Endometrial microvascular endothelial cells (primary cell): Measurements from ENCODE around the gene CEP250. TPM values are rescaled to one million over a fixed set of nuclear protein-coding genes. Genes with fewer than 3 reads are reported as not detected.
"Not testable (repeated sequence)": the region's sequence is repeated elsewhere in the genome, so short reads cannot be mapped to it uniquely, and the experiment has no call there.

ENCODE experiments used
- in situ Hi-C: cut with HindIII; loops from 2 replicates; pipeline ENCODE4 v1.10.0; 2017; ENCODE audit warnings: low sequenced_read_pairs, low pct_unique_long_range_greater_than_20kb; ENCODE audit errors: inconsistent ontology term
- total RNA-seq: library from RNA; depleted of rRNA; stranded (reverse); fragments of >200 nt; gene quantifications from one replicate; pipeline ENCODE4 v1.2.3, GENCODE V29; 2015; ENCODE audit errors: inconsistent ontology term

CEP250 gene
- total RNA-seq, 1 donor from 2014 or later, result 29.5 TPM

- in situ Hi-C loops, result no loop called here
Observed at GRCh38 chr20:35448788-35449373, 6.5 kb upstream of the CEP250 start.

- in situ Hi-C loops, result not testable (repeated sequence)
Observed at GRCh38 chr20:35449855-35450254, 5.5 kb upstream of the CEP250 start.

DNA sequence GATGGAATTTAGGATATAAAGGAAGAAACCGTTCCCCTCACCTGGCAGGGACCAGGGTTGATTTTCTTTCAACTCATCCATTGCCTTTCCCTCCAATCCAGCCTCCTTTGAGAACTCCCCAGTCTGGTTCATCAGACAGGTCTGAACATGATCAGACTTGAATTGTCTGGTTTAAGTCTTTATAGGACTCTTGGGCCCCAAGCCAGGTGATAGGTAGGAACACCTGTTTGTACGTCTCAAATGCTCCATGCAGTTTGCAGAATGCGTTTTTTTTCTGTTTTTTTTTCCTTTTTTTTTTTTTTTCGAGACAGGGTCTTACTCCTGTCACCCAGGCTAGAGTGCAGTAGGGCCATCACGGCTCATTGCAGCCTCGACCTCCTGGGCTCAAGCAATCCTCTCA lies 4.1 kb upstream of the CEP250 start:
- in situ Hi-C loops, result no loop called here

DNA sequence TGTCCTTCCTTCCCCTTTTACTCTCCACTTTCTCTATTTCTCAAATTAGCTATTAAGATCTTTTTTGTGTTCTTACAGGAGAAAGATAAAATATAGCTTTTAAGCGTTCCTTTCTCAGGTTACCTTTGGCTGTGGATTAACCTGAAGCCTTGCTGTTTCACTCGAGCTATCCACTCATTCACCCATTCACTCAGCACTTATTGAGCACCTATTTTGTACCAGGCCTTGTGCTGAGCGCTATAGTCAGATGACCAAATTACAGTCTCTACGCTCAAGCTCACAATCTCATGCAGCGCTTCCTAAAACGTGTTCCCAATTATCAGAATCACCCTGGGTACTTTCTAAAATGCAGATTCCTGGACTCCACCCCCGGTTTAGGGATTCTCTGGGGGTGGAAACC lies 1.8 kb upstream of the CEP250 start:
- in situ Hi-C loops, result no loop called here

- in situ Hi-C loops, result not testable (repeated sequence)
Observed at GRCh38 chr20:35456700-35457099, 1.3 kb downstream of the CEP250 start.

DNA sequence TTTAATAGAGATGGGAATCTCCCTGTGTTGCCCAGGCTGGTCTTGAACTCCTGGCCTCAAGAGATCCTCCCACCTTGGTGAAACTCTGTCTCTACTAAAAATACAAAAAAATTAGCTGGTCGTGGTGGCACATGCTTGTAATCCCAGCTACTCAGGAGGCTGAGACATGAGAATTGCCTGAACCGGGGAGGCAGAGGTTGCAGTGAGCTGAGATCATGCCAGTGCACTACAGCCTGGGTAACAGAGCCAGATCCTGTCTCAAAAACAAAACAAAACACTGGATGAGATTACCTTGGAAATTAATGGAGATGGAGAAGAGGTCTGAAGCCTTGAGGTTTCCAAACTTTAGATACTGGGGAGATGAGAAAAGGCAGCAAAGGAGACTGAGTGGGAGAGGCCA lies 2.1 kb downstream of the CEP250 start:
- in situ Hi-C loops, result not testable (repeated sequence)

GRCh38 chr20:35458388-35458787 lies 3.0 kb downstream of the CEP250 start:
- in situ Hi-C loops, result no loop called here

DNA sequence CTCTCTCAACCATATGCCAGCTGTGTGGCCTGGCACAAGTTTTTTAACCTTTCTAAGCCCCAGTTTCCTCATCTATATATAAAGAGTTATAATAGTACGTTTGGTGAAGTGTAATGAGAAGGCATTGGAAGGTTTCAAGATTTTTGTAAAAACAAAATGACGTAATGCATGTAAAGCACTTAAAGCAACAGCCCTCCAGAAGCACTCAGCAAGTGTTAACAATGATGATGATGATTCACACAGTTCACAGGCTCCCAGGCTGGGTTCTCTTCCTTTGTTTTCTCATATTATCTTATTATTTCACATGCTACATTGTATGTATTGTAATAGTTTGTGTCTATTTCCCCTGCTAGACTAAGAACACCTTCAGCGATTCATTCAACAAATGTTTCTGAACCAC lies 6.2 kb downstream of the CEP250 start:
- in situ Hi-C loops, result no loop called here

GRCh38 chr20:35462351-35462750 lies 7.0 kb downstream of the CEP250 start:
- in situ Hi-C loops, result no loop called here

DNA sequence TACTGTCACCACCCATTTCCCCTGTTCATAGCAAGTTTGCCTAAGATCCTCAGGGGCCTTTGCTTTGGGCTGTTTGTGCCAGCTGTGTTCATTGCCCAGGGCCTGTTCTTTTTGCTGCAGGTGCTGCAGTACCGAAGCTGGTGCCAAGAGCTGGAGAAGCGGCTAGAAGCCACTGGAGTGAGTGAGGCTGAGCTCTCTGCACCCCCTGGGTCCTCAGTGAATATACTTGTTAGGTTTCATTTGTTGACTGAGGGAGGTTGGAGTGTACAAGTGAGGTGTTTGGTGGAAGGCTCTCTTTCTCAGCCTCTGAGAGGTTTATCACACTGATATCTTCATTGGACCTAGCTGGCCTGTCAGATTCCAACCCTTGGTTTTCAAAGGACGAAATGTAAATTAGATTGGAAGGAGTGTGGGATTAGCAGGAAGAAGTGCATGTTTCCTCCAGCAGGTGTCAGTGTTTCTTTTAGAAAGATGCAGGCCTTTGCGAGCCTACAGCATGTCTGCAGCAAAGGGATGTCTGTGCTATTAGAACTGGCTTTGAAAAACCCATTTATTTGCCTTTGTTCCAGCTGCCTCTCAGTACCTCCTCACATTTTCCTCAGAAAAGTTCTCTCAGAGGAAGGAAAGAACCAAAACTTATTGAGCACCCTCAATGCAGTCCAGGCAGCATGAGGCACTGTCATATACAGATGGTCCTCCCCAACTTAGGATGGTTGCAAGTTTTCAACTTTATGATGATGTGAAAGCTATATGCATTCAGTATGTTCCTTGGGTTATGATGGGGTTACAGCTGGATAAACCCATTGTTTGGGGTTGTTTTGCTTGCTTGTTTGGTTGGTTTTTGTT lies 8.3 kb downstream of the CEP250 start:
- in situ Hi-C loops, result no loop called here

DNA sequence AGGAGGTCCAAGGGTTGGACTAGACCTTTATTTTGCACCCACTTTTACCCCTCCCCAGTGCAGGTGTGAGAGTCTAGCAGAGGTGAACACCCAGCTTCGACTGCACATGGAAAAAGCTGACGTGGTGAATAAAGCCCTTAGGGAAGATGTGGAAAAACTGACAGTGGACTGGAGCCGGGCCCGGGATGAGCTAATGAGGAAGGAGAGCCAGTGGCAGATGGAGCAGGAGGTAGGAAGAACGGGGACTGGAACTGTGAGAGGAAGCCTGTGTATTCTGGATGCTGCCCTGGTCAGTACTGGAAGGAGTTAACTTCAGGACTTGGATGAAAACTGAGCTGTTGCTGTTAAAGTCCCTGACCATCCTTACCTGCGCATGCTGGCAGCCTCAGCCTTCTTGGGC lies 10.6 kb downstream of the CEP250 start:
- in situ Hi-C loops, result no loop called here

- in situ Hi-C loops, result no loop called here
Observed at GRCh38 chr20:35466856-35467255, 11.5 kb downstream of the CEP250 start.

GRCh38 chr20:35467339-35468224 lies 12.2 kb downstream of the CEP250 start:
- in situ Hi-C loops, result no loop called here

DNA sequence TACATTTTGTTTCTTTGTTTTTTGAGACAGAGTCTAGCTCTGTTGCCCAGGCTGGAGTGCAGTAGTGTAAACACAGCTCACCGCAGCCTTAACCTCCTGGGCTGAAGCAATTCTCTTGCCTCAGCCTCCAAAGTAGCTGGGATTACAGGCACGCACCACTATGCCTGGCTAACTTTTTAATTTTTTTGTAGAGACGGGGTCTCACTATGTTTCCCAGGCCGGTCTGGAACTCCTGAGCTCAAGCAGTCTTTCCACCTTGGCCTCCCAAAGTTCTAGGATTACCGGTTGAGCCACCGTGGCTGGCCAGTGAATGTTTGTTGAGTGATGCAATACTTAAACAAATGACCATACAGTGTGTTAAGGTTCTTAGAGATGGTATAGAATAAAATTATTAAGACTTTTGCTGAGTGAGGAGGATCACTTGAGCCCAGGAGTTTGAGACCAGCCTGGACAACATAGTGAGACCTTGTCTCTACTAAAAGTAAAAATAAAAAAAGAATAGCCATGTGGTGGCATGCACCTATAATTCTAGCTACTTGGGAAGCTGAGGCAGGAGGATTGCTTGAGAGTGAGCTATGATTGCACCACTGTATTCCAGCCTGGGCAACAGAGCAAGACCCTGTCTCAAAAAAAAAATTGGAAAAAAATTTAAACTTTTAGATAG lies 13.4 kb downstream of the CEP250 start:
- in situ Hi-C loops, result no loop called here

DNA sequence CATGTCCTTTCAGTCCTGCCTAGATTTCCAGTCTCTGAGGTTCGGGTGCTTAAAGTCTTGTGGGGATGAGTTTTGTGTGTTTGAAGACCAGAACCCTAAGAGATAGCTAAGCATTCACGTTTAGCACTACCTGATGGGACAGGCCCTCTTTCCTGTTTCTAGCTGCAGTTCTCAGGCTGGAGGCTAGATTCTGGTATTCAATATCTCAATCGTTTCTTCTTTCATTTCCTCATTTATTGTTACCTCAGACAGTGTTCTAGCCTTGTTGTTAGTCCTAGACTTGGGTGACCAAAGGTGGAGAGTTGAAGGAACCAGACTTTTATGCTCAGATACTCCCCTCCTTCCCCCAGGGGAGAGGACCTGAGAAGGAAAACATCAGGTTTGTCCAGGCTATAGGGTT lies 16.8 kb downstream of the CEP250 start:
- in situ Hi-C loops, result no loop called here

GRCh38 chr20:35473684-35474083 lies 18.3 kb downstream of the CEP250 start:
- in situ Hi-C loops, result no loop called here

GRCh38 chr20:35474303-35474871 lies 19.0 kb downstream of the CEP250 start:
- in situ Hi-C loops, result no loop called here

- in situ Hi-C loops, result no loop called here
Observed at GRCh38 chr20:35476288-35476687, 20.9 kb downstream of the CEP250 start.
